GM19351 (cell line): ENCODE measurements around the gene MMP24.
"Not testable (repeated sequence)": the region's sequence is repeated elsewhere in the genome, so short reads cannot be mapped to it uniquely, and the experiment has no call there.

Experiments used
- ATAC-seq: cut with Tn5 transposase; IDR thresholded peaks from one replicate; pipeline ENCODE4 v1.9.1; 2021; ENCODE audit warnings: mild to moderate bottlenecking, moderate library complexity; ENCODE audit not compliant: unreplicated experiment

The MMP24 gene

GRCh38 chr20:35226126-35226883, at the start of gene MMP24:
TSS of gene MMP24 (plus strand) at chr20:35226690. CDS start at chr20:35226739, 49 bp downstream.
- no peak for ATAC-seq

GRCh38 chr20:35179292-35180212, 46.9 kb upstream of the MMP24 start:
- no peak for ATAC-seq

GRCh38 chr20:35180266-35180665, 46.2 kb upstream of the MMP24 start:
- no peak for ATAC-seq

- ATAC-seq: no peak
These were observed 44.8 kb upstream of the MMP24 start for GRCh38 chr20:35181731-35182130.

GRCh38 chr20:35186691-35187289, 39.7 kb upstream of the MMP24 start:
- not testable (repeated sequence) for ATAC-seq

- ATAC-seq: no peak
These were observed 38.8 kb upstream of the MMP24 start for GRCh38 chr20:35187584-35188190.

- ATAC-seq: not testable (repeated sequence)
These were observed 37.3 kb upstream of the MMP24 start for GRCh38 chr20:35189223-35189622.

- no peak for ATAC-seq
These were observed 35.9 kb upstream of the MMP24 start for GRCh38 chr20:35190556-35190955.

- ATAC-seq: no peak
These were observed 34.9 kb upstream of the MMP24 start for GRCh38 chr20:35191419-35192117.

GRCh38 chr20:35192118-35192872, 34.2 kb upstream of the MMP24 start:
- no peak for ATAC-seq

GRCh38 chr20:35193031-35193791, 33.3 kb upstream of the MMP24 start:
- not testable (repeated sequence) for ATAC-seq

GRCh38 chr20:35196313-35196712, 30.2 kb upstream of the MMP24 start:
- no peak for ATAC-seq

- no peak for ATAC-seq
These were observed 26.8 kb upstream of the MMP24 start for GRCh38 chr20:35199740-35200139.

GRCh38 chr20:35200267-35200666, 26.2 kb upstream of the MMP24 start:
- ATAC-seq: no peak

GRCh38 chr20:35201467-35201866, 25.0 kb upstream of the MMP24 start:
- ATAC-seq: not testable (repeated sequence)

- ATAC-seq: no peak
These were observed 19.7 kb upstream of the MMP24 start for GRCh38 chr20:35206802-35207201.

- no peak for ATAC-seq
These were observed 18.4 kb upstream of the MMP24 start for GRCh38 chr20:35207950-35208611.
